ENCODE results near the gene ANKRD10. TPM values are rescaled to one million over a fixed set of nuclear protein-coding genes. Genes with fewer than 3 reads are reported as not detected.

The ANKRD10 gene
- total and polyA plus RNA-seq, 2 donors (not counting 3 experiments of a cell fraction or from before 2014, with no cell fraction given): 44.5 to 94.1 TPM

GRCh38 chr13:110850006-110850405, 64.9 kb downstream of the ANKRD10 start:
- Histone ChIP-seq H3K27me3 (ENCODE audit: control insufficient read depth in 2 of 2, insufficient read depth in 2 of 2, low read length in 2 of 2) (peaks cover 11 to 31% of the 10 kb centered on the region in 2 experiments), H3K36me3 (ENCODE audit: control insufficient read depth in 2 of 2, extremely low read depth in 1 of 2, insufficient read depth in 2 of 2, low read length in 2 of 2) (no peaks in the 10 kb centered on the region), H3K9me3 (replicated peaks; ENCODE audit: control insufficient read depth, insufficient read depth, low read length) (no peaks in the 10 kb centered on the region), H2AFZ (ENCODE audit: low read depth, low read length) (no peak overlapping the region), H3K27ac (ENCODE audit: insufficient read depth, low read depth, low read length) (no peak overlapping the region), H4K20me1 (replicated peaks; ENCODE audit: control insufficient read depth, extremely low read depth, insufficient read depth, low read length) (no peaks in the 10 kb centered on the region), H3K79me2 (ENCODE audit: control insufficient read depth, insufficient read depth, low read length) (no peaks in the 10 kb centered on the region), H3K4me3 (replicated peaks in 1 of 3; ENCODE audit: insufficient read depth in 1 of 3, low read depth in 1 of 3, low read length in 3 of 3) (no peak overlapping the region), H3K9ac (replicated peaks; ENCODE audit: extremely low read depth, insufficient read depth, low read length) (no peak overlapping the region), H3K4me2 (ENCODE audit: insufficient read depth, low read length) (no peak overlapping the region), H3K4me1 (ENCODE audit: control insufficient read depth, extremely low read depth, insufficient read depth, low read length) (no peaks in the 10 kb centered on the region), H3K9me1 (replicated peaks; ENCODE audit: control insufficient read depth, extremely low read depth, insufficient read depth, low read length) (no peaks in the 10 kb centered on the region)
- TF ChIP-seq, protein P1, sequence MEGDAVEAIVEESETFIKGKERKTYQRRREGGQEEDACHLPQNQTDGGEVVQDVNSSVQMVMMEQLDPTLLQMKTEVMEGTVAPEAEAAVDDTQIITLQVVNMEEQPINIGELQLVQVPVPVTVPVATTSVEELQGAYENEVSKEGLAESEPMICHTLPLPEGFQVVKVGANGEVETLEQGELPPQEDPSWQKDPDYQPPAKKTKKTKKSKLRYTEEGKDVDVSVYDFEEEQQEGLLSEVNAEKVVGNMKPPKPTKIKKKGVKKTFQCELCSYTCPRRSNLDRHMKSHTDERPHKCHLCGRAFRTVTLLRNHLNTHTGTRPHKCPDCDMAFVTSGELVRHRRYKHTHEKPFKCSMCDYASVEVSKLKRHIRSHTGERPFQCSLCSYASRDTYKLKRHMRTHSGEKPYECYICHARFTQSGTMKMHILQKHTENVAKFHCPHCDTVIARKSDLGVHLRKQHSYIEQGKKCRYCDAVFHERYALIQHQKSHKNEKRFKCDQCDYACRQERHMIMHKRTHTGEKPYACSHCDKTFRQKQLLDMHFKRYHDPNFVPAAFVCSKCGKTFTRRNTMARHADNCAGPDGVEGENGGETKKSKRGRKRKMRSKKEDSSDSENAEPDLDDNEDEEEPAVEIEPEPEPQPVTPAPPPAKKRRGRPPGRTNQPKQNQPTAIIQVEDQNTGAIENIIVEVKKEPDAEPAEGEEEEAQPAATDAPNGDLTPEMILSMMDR (IDR thresholded peaks at IDR 0.05; ENCODE audit: extremely low read depth in 1 of 2, insufficient read depth in 1 of 2, low read depth in 1 of 2, low read length in 2 of 2): no peak
- TF ChIP-seq POLR2A (IDR thresholded peaks at IDR 0.05; ENCODE audit: low read depth, low read length) (no peak), MYC (IDR thresholded peaks at IDR 0.05; ENCODE audit: low read depth, low read length) (no peak), MAX (IDR thresholded peaks at IDR 0.05; ENCODE audit: insufficient read depth, insufficient read length) (no peak), JUN (IDR thresholded peaks at IDR 0.05; ENCODE audit: borderline replicate concordance, insufficient read depth, insufficient read length, low read depth) (no peak), GATA2 (IDR thresholded peaks at IDR 0.05; ENCODE audit: insufficient read depth, insufficient read length, low read depth, low read length) (no peak), POLR2AphosphoS5 (IDR thresholded peaks at IDR 0.05; ENCODE audit: insufficient read depth, low read depth, low read length) (no peak), FOS (IDR thresholded peaks at IDR 0.05; ENCODE audit: borderline replicate concordance, insufficient read depth, low read length) (no peak), EZH2 (IDR thresholded peaks at IDR 0.05; ENCODE audit: borderline replicate concordance, low read depth, low read length, severe bottlenecking) (no peak)
- dilution Hi-C loops (cut with MboI; ENCODE audit: extremely low pct_ligation_motif_present, low sequenced_read_pairs): no loop called here
- CTCF ChIA-PET: no interaction called here
- no TSS peak for BruUV-seq (replicated peaks)
- POLR2A ChIA-PET: no interaction called here
- intact Hi-C loops (cut with micrococcal nuclease): no loop called here
- no peak for DNase-seq (ENCODE audit: low read depth, low spot score)
- FAIRE-seq: no peak

Measured in endothelial cell of umbilical vein (primary cell).